Gastroesophageal sphincter (tissue), 3 donors: ENCODE results near the gene CCDC88C.

ENCODE experiments used
- CTCF ChIP-seq, 4 experiments: fragments of 200-600 bp in 2 of 4; fragments of 450-650 bp in 2 of 4; sonication (generic) in 1 of 4; IDR thresholded peaks; one replicate each; pipeline ENCODE4 v1.5.1; 2017 to 2019; ENCODE audit warnings: antibody characterized with exemption in 4 of 4, mild to moderate bottlenecking in 2 of 4, moderate library complexity in 2 of 4
- POLR2A ChIP-seq, 2 donors: fragments of 450-650 bp; IDR thresholded peaks; one replicate each; pipeline ENCODE4 v1.6.1; 2017; ENCODE audit warnings: antibody characterized with exemption in 2 of 2, mild to moderate bottlenecking in 2 of 2, moderate library complexity in 1 of 2
- POLR2AphosphoS5 ChIP-seq: sonication (generic); formaldehyde crosslinking; IDR thresholded peaks from one replicate; pipeline ENCODE4 v1.6.1; 2017; ENCODE audit warnings: antibody characterized with exemption

- no peak for TF ChIP-seq CTCF (IDR thresholded peaks at IDR 0.05)
- no peak for TF ChIP-seq POLR2AphosphoS5
- no peak for TF ChIP-seq POLR2A (IDR thresholded peaks at IDR 0.05)
Observed at GRCh38 chr14:91444335-91445020, 26.9 kb upstream of the CCDC88C start.
